Measurements from ENCODE around the gene AKNA.

Gene AKNA

GRCh38 chr9:114341152-114341830, 46.5 kb downstream of the AKNA start:
- no peak for FAIRE-seq
- no peak for DNase-seq (ENCODE audit: insufficient read length, low spot score)
- no peak for TF ChIP-seq CTCF (IDR thresholded peaks at IDR 0.05; ENCODE audit: insufficient read depth, missing control alignments)

DNA sequence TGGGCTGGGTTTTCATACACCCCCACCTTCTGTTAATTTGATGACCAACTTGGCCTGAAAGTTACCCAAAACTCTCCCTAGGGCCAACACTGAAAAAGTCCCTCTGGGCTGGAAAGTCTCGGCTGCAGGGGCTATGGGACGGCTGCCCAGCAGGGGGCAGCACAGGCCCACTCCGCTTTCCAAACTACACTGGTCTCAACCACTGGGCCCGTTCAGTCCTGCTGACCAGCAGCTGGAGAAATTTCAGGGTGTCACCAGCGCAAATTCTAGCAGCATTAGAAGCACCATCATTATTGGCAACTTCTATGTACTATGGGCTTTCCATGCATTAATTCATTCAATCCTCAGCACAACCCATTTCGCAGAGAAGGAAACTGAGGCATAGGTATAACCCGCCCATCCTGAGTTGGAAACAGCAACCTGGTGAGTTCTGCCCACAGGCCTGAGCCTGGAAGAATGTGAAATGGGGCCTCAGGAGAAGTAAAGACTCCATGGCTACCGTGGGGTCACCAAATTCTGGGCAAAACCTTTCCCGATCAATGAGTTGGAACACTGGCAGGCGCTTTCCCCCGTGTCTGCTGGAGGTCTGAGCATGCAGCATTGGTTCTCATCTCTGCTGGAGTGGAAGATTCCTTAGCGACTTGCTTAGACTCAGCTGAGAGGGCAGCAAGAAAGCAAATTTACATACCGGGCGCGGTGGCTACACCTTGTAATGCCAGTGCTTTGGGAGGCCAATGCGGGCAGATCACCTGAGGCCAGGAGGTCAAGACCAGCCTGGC, 48.5 kb downstream of the AKNA start:
- DNase-seq (ENCODE audit: insufficient read length, low spot score) (peak; percentile 66), FAIRE-seq (no peak)
- TF ChIP-seq CTCF (IDR thresholded peaks at IDR 0.05; ENCODE audit: insufficient read depth, missing control alignments) = peak; percentile 74

GRCh38 chr9:114338187-114338586, 49.6 kb downstream of the AKNA start:
- no peak for TF ChIP-seq CTCF (IDR thresholded peaks at IDR 0.05; ENCODE audit: insufficient read depth, missing control alignments)
- DNase-seq (ENCODE audit: insufficient read length, low spot score) (no peak), FAIRE-seq (no peak)

DNA sequence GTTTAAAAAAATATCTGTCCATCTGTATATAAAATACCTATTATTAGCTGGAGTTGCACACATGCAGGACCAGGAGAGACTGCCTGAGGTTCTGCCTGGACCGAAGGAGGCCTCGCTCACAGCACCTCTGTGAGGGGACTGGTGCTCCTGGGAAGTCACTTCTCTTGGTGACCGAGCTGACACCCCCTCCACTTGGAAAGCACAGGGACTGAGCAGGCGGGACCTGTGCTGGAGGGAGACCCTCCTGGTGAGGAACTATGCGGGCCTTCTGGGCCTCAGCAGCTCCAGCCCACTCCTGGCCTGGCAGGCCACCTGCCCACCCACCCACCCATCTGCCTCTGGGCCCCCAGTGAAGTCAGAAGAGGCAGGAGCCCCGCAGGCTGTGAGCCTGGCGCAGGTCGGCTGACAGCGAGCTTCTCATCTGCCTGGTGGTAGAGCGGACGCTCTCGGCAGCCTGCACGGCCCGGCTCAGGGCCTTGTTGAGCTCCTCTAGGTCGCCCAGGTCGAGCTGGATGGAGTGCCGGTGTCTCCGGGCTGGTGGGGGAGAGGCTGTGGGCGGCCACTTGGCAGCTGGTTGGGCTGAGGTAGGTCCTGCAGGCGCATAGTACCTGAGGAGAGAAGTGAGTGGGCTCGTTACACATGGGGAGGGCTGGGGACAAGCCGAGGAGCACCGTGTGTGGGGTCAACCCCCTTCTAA, 50.9 kb downstream of the AKNA start:
- TF ChIP-seq CTCF (IDR thresholded peaks at IDR 0.05; ENCODE audit: insufficient read depth, missing control alignments) = no peak
- no peak for DNase-seq (ENCODE audit: insufficient read length, low spot score)
- FAIRE-seq = no peak

DNA sequence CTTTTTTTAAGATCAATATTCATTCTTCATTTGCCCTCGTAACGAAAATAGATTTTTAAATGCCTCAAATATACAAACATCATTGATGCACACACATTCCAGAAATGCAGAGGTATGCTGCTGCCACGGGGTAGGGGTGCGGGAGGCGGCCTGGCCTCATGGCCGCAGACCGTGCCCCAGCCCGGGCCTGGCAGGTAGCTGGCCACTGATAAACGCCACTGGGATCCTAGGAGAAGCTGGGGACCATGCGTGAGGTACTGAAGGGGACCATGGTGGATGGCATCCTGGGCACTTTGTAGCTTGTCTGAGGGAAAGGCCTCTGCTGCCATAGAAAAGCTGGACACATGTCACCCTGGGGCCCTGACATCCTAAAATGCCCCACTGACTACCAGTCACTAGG, 51.6 kb downstream of the AKNA start:
- TF ChIP-seq CTCF (IDR thresholded peaks at IDR 0.05; ENCODE audit: insufficient read depth, missing control alignments) = no peak
- no peak for DNase-seq (ENCODE audit: insufficient read length, low spot score)
- no peak for FAIRE-seq

- DNase-seq (ENCODE audit: insufficient read length, low spot score) (no peak), FAIRE-seq (no peak)
- no peak for TF ChIP-seq CTCF (IDR thresholded peaks at IDR 0.05; ENCODE audit: insufficient read depth, missing control alignments)
Observed at GRCh38 chr9:114335745-114336144, 52.0 kb downstream of the AKNA start.

Data from D721Med (cell line).